ENCODE measurements around the gene BRAT1.

The BRAT1 gene

DNA sequence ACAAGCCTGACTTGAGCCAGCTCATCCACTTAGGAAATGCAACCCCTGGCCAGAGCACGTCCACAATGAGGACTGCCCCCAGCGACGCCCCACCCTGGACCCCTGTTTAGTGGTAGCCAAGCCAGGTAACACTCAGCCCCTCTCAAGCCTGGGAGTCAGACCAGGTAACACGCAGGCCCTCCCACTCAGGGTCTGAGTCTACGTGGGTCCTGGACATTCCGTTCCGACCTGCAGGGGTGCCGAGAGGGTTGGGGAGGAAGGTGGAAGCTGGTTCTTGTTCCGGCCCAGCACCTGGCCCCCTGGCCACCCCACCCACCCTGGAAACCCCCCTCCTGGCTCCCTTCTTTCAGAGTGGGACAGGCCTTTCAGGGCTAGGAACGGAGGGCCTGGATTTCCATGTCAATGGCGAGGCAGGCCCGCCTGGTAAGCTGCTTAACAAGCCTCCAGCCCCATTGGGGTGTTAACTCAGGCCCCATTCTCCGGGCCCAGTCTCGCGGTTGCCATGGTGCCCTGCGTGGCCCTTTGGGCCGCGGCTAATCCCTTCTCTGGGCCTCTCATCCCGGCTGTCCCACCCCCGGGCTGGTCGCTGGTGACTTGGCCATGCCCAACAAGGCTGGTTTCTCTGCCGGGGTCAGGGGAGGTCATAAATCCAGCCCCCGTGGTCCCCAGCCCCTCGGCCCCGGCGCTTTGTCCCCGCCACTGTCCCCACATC, 55.4 kb downstream of the BRAT1 start:
- H3K27me3 ChIP-seq: peaks cover 36% of the 10 kb centered on the region
- H3K4me1 ChIP-seq (ENCODE audit: control insufficient read depth in 1 of 2, insufficient read depth in 1 of 2, low read depth in 1 of 2, low read length in 1 of 2): no peaks in the 10 kb centered on the region
- no peak overlapping the region for H3K27ac ChIP-seq
- TF ChIP-seq, protein P1, sequence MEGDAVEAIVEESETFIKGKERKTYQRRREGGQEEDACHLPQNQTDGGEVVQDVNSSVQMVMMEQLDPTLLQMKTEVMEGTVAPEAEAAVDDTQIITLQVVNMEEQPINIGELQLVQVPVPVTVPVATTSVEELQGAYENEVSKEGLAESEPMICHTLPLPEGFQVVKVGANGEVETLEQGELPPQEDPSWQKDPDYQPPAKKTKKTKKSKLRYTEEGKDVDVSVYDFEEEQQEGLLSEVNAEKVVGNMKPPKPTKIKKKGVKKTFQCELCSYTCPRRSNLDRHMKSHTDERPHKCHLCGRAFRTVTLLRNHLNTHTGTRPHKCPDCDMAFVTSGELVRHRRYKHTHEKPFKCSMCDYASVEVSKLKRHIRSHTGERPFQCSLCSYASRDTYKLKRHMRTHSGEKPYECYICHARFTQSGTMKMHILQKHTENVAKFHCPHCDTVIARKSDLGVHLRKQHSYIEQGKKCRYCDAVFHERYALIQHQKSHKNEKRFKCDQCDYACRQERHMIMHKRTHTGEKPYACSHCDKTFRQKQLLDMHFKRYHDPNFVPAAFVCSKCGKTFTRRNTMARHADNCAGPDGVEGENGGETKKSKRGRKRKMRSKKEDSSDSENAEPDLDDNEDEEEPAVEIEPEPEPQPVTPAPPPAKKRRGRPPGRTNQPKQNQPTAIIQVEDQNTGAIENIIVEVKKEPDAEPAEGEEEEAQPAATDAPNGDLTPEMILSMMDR (IDR thresholded peaks at IDR 0.05): no peak
- no peak overlapping the region for H3K4me3 ChIP-seq (ENCODE audit: low read depth in 1 of 2, low read length in 1 of 2)
- no peaks in the 10 kb centered on the region for H3K36me3 ChIP-seq
- H3K9me3 ChIP-seq: no peaks in the 10 kb centered on the region

DNA sequence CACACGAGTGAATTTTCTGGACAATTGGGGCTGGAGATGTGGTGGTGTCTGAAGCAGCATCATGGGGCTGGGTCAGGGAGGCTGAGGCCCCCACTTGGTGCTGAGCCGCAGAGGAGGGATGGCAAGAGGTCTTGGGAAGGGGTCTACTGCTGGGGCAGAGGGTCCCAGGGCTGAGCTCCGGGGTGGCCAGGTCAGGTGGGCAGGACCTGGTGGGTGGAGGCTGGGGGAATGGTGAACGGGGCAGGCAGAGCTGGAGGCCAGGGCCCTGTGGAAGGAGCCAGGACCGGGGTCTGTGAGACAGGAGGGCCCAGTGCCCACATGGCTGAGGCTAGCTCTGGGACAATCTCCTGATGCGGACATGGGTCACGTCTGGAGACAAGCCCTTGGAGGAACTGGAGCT, 56.1 kb downstream of the BRAT1 start:
- Histone ChIP-seq H3K4me1 (ENCODE audit: control insufficient read depth in 1 of 2, insufficient read depth in 1 of 2, low read depth in 1 of 2, low read length in 1 of 2) (no peaks in the 10 kb centered on the region), H3K36me3 (no peaks in the 10 kb centered on the region), H3K9me3 (no peaks in the 10 kb centered on the region), H3K4me3 (ENCODE audit: low read depth in 1 of 2, low read length in 1 of 2) (no peak overlapping the region), H3K27me3 (peaks cover 43% of the 10 kb centered on the region), H3K27ac (no peak overlapping the region)
- TF ChIP-seq, protein P1 (IDR thresholded peaks at IDR 0.05): no peak

DNA sequence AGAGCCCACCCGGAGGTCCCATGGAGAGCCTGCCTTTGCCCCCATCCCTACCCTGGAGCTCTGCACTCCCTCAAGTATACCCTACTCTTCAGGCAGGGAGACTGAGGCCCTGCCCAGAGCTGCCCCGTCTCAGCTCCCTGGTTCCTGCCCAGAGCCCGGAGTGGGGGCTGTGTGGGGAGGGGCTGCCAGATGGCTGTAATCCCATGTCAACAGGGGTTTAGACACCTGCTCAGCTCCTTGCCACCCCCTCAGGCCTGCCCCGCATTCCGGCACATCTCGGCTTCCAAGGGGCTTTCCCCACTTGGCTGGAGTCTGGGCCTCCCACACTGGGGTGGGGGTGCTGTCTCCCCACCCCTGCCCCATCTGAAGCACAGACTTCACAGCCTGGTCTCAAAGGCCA, 56.6 kb downstream of the BRAT1 start:
- TF ChIP-seq, protein P1 (IDR thresholded peaks at IDR 0.05): no peak
- Histone ChIP-seq H3K9me3 (no peaks in the 10 kb centered on the region), H3K27ac (no peak overlapping the region), H3K4me1 (ENCODE audit: control insufficient read depth in 1 of 2, insufficient read depth in 1 of 2, low read depth in 1 of 2, low read length in 1 of 2) (no peaks in the 10 kb centered on the region), H3K36me3 (no peaks in the 10 kb centered on the region), H3K4me3 (ENCODE audit: low read depth in 1 of 2, low read length in 1 of 2) (no peak overlapping the region), H3K27me3 (peaks cover 47% of the 10 kb centered on the region)

DNA sequence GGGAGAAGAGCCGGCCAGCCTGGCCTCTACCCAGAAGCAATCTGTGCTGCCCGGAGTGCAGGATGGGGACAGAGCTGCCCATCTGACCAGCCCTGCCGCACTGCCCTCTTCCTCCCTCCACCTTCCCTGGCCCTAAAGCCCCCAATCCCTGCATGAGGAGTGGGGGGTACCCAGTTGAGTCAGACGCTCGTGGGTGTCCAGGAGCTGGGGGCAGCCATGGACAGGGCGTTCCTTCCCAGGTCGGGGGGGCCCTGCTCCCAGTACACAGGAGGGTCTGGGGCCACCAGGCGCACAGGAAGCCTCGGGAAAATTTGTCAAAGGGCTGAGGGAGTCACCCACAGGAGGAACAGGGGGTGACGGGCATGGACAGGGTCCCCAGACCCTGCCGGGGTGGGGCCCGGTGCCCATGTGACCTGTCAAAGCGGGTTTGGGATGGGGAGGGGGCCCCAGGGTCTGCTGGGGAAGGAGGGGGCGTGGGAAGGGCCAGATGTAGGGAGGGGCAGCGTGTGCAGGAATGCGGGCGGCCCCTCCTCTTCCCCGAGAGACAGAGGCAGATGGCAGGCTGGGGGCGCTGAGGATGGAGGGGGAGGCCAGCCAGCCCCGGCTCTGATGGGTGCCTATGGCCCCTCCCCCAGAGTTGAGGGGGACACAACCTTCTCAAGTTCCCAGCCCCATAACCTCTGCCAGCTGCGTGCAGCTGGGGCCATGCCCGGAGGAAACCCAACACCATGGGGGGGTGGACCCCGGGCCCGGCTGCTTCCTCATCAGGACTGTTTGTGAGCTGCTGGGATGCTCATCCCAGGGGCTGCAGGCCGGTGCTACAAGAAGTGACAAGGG, 57.6 kb downstream of the BRAT1 start:
- Histone ChIP-seq H3K4me1 (ENCODE audit: control insufficient read depth in 1 of 2, insufficient read depth in 1 of 2, low read depth in 1 of 2, low read length in 1 of 2) (no peaks in the 10 kb centered on the region), H3K4me3 (ENCODE audit: low read depth in 1 of 2, low read length in 1 of 2) (no peak overlapping the region), H3K36me3 (no peaks in the 10 kb centered on the region), H3K9me3 (no peaks in the 10 kb centered on the region), H3K27me3 (peaks cover 56% of the 10 kb centered on the region), H3K27ac (no peak overlapping the region)
- TF ChIP-seq, protein P1 (IDR thresholded peaks at IDR 0.05): no peak

DNA sequence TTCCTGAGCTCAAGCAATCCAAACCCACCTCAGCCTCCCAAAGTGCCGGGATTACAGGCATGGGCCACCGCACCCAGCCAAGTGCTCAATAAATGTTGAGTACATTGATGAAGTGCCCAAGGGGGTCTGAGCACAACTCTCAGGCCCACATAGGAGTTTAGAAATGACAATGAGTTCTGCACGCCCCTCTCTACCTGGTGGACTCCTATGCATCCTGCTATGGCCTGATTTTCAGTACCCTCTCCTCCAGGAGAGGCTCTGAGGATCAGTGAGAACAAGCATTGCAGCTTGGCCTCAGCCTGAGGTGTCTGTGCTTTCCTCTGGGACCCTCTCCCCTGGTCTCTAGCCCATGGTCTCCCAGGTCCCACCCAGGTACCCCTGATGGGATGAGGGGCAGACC, 58.3 kb downstream of the BRAT1 start:
- H3K4me3 ChIP-seq (ENCODE audit: low read depth in 1 of 2, low read length in 1 of 2): no peak overlapping the region

More for the DNA sequence above, 58.3 kb downstream of the BRAT1 start:
- TF ChIP-seq, protein P1 (IDR thresholded peaks at IDR 0.05): no peak
- H3K27ac ChIP-seq: no peak overlapping the region
- no peaks in the 10 kb centered on the region for H3K36me3 ChIP-seq
- no peaks in the 10 kb centered on the region for H3K9me3 ChIP-seq
- peaks cover 58% of the 10 kb centered on the region for H3K27me3 ChIP-seq
- no peaks in the 10 kb centered on the region for H3K4me1 ChIP-seq (ENCODE audit: control insufficient read depth in 1 of 2, insufficient read depth in 1 of 2, low read depth in 1 of 2, low read length in 1 of 2)
